Measurements from ENCODE around the gene TFAM.

DNA sequence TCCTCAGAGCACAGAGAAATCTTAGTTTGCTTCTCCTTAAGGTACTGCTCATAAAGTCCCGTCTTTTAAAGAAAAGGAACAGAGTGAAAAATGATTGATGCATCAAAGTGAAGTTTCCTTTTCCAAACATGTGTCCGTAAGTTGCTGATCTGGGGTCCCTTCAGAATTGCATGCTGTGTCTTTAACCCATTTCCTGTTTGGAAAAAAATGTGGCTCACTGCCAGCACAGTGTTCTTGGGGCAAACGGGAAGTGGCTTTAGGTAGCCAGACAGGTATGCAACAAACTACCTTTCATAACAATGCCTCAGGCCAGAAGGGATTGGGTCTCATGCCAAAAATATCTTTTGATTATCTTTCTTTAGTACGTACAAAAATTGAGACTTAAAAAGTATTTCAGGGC lies 50.9 kb downstream of the TFAM start:
- TF ChIP-seq HNF4G (IDR thresholded peaks at IDR 0.05) (no peak), NR2F2 (IDR thresholded peaks at IDR 0.05) (no peak)
- TF ChIP-seq, protein P1, sequence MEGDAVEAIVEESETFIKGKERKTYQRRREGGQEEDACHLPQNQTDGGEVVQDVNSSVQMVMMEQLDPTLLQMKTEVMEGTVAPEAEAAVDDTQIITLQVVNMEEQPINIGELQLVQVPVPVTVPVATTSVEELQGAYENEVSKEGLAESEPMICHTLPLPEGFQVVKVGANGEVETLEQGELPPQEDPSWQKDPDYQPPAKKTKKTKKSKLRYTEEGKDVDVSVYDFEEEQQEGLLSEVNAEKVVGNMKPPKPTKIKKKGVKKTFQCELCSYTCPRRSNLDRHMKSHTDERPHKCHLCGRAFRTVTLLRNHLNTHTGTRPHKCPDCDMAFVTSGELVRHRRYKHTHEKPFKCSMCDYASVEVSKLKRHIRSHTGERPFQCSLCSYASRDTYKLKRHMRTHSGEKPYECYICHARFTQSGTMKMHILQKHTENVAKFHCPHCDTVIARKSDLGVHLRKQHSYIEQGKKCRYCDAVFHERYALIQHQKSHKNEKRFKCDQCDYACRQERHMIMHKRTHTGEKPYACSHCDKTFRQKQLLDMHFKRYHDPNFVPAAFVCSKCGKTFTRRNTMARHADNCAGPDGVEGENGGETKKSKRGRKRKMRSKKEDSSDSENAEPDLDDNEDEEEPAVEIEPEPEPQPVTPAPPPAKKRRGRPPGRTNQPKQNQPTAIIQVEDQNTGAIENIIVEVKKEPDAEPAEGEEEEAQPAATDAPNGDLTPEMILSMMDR (IDR thresholded peaks at IDR 0.05; ENCODE audit: low read depth, low read length, missing input control) = no peak

Data from liver (tissue), 3 donors.